H9 (cell line): ENCODE results near the gene RAB3B. TPM values are rescaled to one million over a fixed set of nuclear protein-coding genes. Genes with fewer than 3 reads are reported as not detected.

Experiments used
- DNase-seq: peaks from one replicate; pipeline ENCODE4 v3.0.0-alpha.2; 2017
- H2AFZ ChIP-seq: one replicate; pipeline ENCODE4 v1.6.1; 2013; ENCODE audit warnings: mild to moderate bottlenecking, low read length, control low read depth, moderate library complexity
- H2AK5ac ChIP-seq: 2 replicates; pipeline ENCODE4 v1.6.1; 2013; ENCODE audit warnings: low read length, control low read depth, mixed read lengths; ENCODE audit not compliant: insufficient read length
- H2BK120ac ChIP-seq: one replicate; pipeline ENCODE4 v1.6.1; 2013; ENCODE audit warnings: low read depth, mild to moderate bottlenecking, low read length, control low read depth, inconsistent platforms; ENCODE audit not compliant: poor library complexity, severe bottlenecking
- H2BK12ac ChIP-seq: 2 replicates; pipeline ENCODE4 v1.6.1; 2013; ENCODE audit warnings: low read length, control low read depth, mixed read lengths, low read depth; ENCODE audit not compliant: insufficient read length
- H2BK15ac ChIP-seq: 2 replicates; pipeline ENCODE4 v1.6.1; 2013; ENCODE audit warnings: low read depth, low read length, control low read depth
- H2BK20ac ChIP-seq: one replicate; pipeline ENCODE4 v1.6.1; 2013; ENCODE audit warnings: low read depth, mild to moderate bottlenecking, low read length, control low read depth, inconsistent platforms; ENCODE audit not compliant: poor library complexity, severe bottlenecking
- H2BK5ac ChIP-seq: 2 replicates; pipeline ENCODE4 v1.6.1; 2013; ENCODE audit warnings: low read length, control low read depth, mixed read lengths; ENCODE audit not compliant: insufficient read length
- H3K14ac ChIP-seq: 2 replicates; pipeline ENCODE4 v1.6.1; 2013; ENCODE audit warnings: low read length, control low read depth; ENCODE audit not compliant: insufficient read depth
- H3K18ac ChIP-seq: 2 replicates; pipeline ENCODE4 v1.6.1; 2013; ENCODE audit warnings: low read depth, mild to moderate bottlenecking, mixed read lengths, low read length, control low read depth; ENCODE audit not compliant: insufficient read length
- H3K23ac ChIP-seq: 2 replicates; pipeline ENCODE4 v1.6.1; 2013; ENCODE audit warnings: low read length, control low read depth, mixed read lengths, low read depth; ENCODE audit not compliant: insufficient read length
- H3K23me2 ChIP-seq: 2 replicates; pipeline ENCODE4 v1.6.1; 2013; ENCODE audit warnings: low read depth, mild to moderate bottlenecking, mixed read lengths, low read length, control low read depth; ENCODE audit not compliant: insufficient read length, poor library complexity, severe bottlenecking
- H3K27ac ChIP-seq: 2 replicates; pipeline ENCODE4 v1.5.1; 2013; ENCODE audit warnings: low read length, control low read depth, mixed read lengths, low read depth; ENCODE audit not compliant: insufficient read length
- H3K27me3 ChIP-seq: 2 replicates; pipeline ENCODE4 v1.6.1; 2013; ENCODE audit warnings: low read length, control low read depth, inconsistent platforms; ENCODE audit not compliant: insufficient read depth
- H3K4ac ChIP-seq: 2 replicates; pipeline ENCODE4 v1.6.1; 2013; ENCODE audit warnings: low read depth, mild to moderate bottlenecking, control low read depth, inconsistent platforms, low read length, moderate library complexity
- H3K4me1 ChIP-seq: 2 replicates; pipeline ENCODE4 v1.6.1; 2013; ENCODE audit warnings: low read length, control low read depth, inconsistent platforms; ENCODE audit not compliant: insufficient read depth
- H3K4me2 ChIP-seq: 2 replicates; pipeline ENCODE4 v1.6.1; 2013; ENCODE audit warnings: low read length, control low read depth, mixed read lengths; ENCODE audit not compliant: insufficient read length, insufficient read depth
- H3K56ac ChIP-seq: 2 replicates; pipeline ENCODE4 v1.6.1; 2013; ENCODE audit warnings: low read depth, mild to moderate bottlenecking, mixed read lengths, low read length, control low read depth; ENCODE audit not compliant: insufficient read length
- H3K79me1 ChIP-seq: 2 replicates; pipeline ENCODE4 v1.6.1; 2013; ENCODE audit warnings: low read depth, mild to moderate bottlenecking, moderate library complexity, low read length, control low read depth, inconsistent platforms; ENCODE audit not compliant: insufficient read depth, poor library complexity, severe bottlenecking
- H3K79me2 ChIP-seq: 2 replicates; pipeline ENCODE4 v1.6.1; 2013; ENCODE audit warnings: low read length, control low read depth, inconsistent platforms; ENCODE audit not compliant: insufficient read depth
- H3K9ac ChIP-seq: 2 replicates; pipeline ENCODE4 v1.6.1; 2013; ENCODE audit warnings: low read length, control low read depth, mixed read lengths; ENCODE audit not compliant: insufficient read length; ENCODE audit errors: extremely low read depth
- H3K9me3 ChIP-seq: one replicate; pipeline ENCODE4 v1.6.1; 2013; ENCODE audit warnings: low read depth, low read length, inconsistent platforms; ENCODE audit not compliant: control insufficient read depth
- H3T11ph ChIP-seq: one replicate; pipeline ENCODE4 v1.6.1; 2013; ENCODE audit warnings: mild to moderate bottlenecking, low read length, control low read depth, inconsistent platforms
- H4K20me1 ChIP-seq: one replicate; pipeline ENCODE4 v1.6.1; 2013; ENCODE audit not compliant: control insufficient read depth, insufficient read length, insufficient read depth
- H4K5ac ChIP-seq: 2 replicates; pipeline ENCODE4 v1.6.1; 2013; ENCODE audit warnings: low read depth, mild to moderate bottlenecking, mixed read lengths, low read length, control low read depth; ENCODE audit not compliant: insufficient read length
- H4K8ac ChIP-seq: replicated peaks from 2 replicates; pipeline ENCODE4 v1.6.1; 2013; ENCODE audit warnings: low read length, control low read depth, mixed read lengths, low read depth; ENCODE audit not compliant: insufficient read length
- H4K91ac ChIP-seq: 2 replicates; pipeline ENCODE4 v1.6.1; 2013; ENCODE audit warnings: low read depth, mild to moderate bottlenecking, moderate library complexity, mixed read lengths, low read length, control low read depth; ENCODE audit not compliant: insufficient read length
- H3K27ac Mint-ChIP-seq, 3 experiments: 2 replicates in 2 of 3; 3 replicates in 1 of 3; pipeline ENCODE4 v1.8.0; 2020 to 2021; ENCODE audit warnings: mixed read lengths in 3 of 3, mild to moderate bottlenecking in 1 of 3, moderate library complexity in 1 of 3
- H3K27me3 Mint-ChIP-seq: 2 replicates; pipeline ENCODE4 v1.8.0; 2021; ENCODE audit warnings: low read depth, mild to moderate bottlenecking, moderate library complexity, mixed read lengths
- H3K36me3 Mint-ChIP-seq, 3 experiments: 2 replicates in 2 of 3; 3 replicates in 1 of 3; pipeline ENCODE4 v1.8.0; 2020 to 2021; ENCODE audit warnings: low read depth in 3 of 3, mixed read lengths in 3 of 3; ENCODE audit not compliant: insufficient read depth in 1 of 3
- H3K4me1 Mint-ChIP-seq, 2 experiments: 2 replicates each; pipeline ENCODE4 v1.8.0; 2020; ENCODE audit warnings: mixed read lengths in 2 of 2
- H3K4me3 Mint-ChIP-seq, 2 experiments: 2 replicates in 1 of 2; 3 replicates in 1 of 2; pipeline ENCODE4 v1.8.0; 2020 to 2021; ENCODE audit warnings: mild to moderate bottlenecking in 2 of 2, mixed read lengths in 2 of 2, moderate library complexity in 1 of 2
- H3K9me3 Mint-ChIP-seq, 2 experiments: 2 replicates in 1 of 2; 3 replicates in 1 of 2; pipeline ENCODE4 v1.8.0; 2020; ENCODE audit warnings: mild to moderate bottlenecking in 2 of 2, mixed read lengths in 2 of 2, moderate library complexity in 1 of 2
- CTCF ChIP-seq: fragments of 200-600 bp; sonication (generic); conservative IDR thresholded peaks from 3 replicates; pipeline ENCODE4 v1.8.0; 2021; ENCODE audit warnings: antibody characterized with exemption, mild to moderate bottlenecking
- WGBS: extraction: QIAGEN DNeasy Blood & Tissue Kit; methylation state at CpG from one replicate; pipeline ENCODE4 v1.1.7; 2013; ENCODE audit warnings: missing lambda C conversion rate, low lambda C conversion rate, mixed read lengths; ENCODE audit not compliant: insufficient read length; ENCODE audit errors: extremely low coverage; 5-methylcytosine and 5-hydroxymethylcytosine counted together
- total RNA-seq: library from RNA; stranded (reverse); gene quantifications from 2 replicates; pipeline ENCODE4 v1.2.1, GENCODE V29; 2021

Gene RAB3B
- total RNA-seq, 1 experiment from 2014 or later: 30.6 TPM

DNA sequence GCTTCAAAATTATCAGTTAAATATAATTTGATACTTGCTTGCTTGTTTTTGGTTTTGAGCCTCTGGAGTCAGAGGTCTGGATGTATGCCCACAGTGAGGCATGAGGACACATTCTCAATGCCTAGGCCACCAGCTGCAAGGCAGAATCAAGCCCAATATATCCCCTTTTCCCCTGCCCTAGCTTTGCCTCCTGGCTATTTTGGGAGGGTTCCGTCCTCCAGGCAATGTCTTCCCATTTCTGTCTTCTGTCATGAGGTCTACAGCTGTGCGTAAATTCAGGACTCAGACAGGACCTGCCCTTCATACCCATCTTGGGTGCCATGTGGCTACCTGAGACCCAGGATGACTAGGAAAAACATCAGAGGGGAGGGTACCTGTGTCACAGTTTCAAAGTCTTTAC lies 131.2 kb downstream of the RAB3B start:
- Histone ChIP-seq H2BK120ac (no peak overlapping the region), H4K8ac (no peak overlapping the region), H2BK20ac (no peak overlapping the region), H2BK15ac (no peak overlapping the region), H2BK5ac (peak overlapping the region; percentile 87), H4K20me1 (no peaks in the 10 kb centered on the region), H2AK5ac (no peak overlapping the region), H3K27ac (peak overlapping the region; percentile 29), H3K56ac (no peak overlapping the region), H3K4me1 (peaks cover 8% of the 10 kb centered on the region; the same call in 1 of the 2 replicates), H3K23me2 (no peaks in the 10 kb centered on the region), H3K4me2 (peak overlapping the region; percentile 36), H3K79me1 (peaks cover 11% of the 10 kb centered on the region), H2BK12ac (no peak overlapping the region), H3K14ac (no peak overlapping the region), H3K79me2 (peaks cover 6% of the 10 kb centered on the region; the same call in 1 of the 2 replicates), H4K5ac (no peak overlapping the region), H3K9ac (no peak overlapping the region), H3T11ph (no peak overlapping the region), H4K91ac (no peak overlapping the region), H3K27me3 (no peaks in the 10 kb centered on the region), H3K9me3 (no peaks in the 10 kb centered on the region), H3K18ac (no peak overlapping the region), H3K23ac (no peak overlapping the region), H3K4ac (no peak overlapping the region), H2AFZ (no peak overlapping the region)
- TF ChIP-seq CTCF: no peak
- H3K36me3 Mint-ChIP-seq: peaks cover 5 to 9% (median 8%) of the 10 kb centered on the region in 3 experiments; a peak in 6 of 7 replicates
- no peaks in the 10 kb centered on the region for H3K9me3 Mint-ChIP-seq
- H3K4me1 Mint-ChIP-seq: peaks cover 30% of the 10 kb centered on the region in 2 experiments
- no peak for DNase-seq
- no CpG with 5 or more reads among the region's 2 CpGs for WGBS
- H3K27me3 Mint-ChIP-seq: no peaks in the 10 kb centered on the region
- H3K4me3 Mint-ChIP-seq: no peak overlapping the region
- H3K27ac Mint-ChIP-seq: peak overlapping the region; percentile 68 to 84 (median 83); a peak in 5 of 7 replicates
